ENCODE results near the gene MCM10. TPM values are rescaled to one million over a fixed set of nuclear protein-coding genes. Genes with fewer than 3 reads are reported as not detected.

The MCM10 gene
- total and polyA plus RNA-seq, 9 of the 15 experiments (the other 6 are each of a cell fraction or from before 2014, with no cell fraction given): 10.4 to 68.1 (median 48.0) TPM

Small RNA genes lying within 50 kb of the gene (small RNA-seq; reads per million reads assigned to genes)
- gene RNU6-6P: not detected

Other genes with a start within 250 kb of the MCM10 start
- gene CCDC3, start 159.8 kb upstream of the MCM10 start, total RNA-seq (2014; rRNA removed): not detected in 2 replicates
- not detected in 2 replicates for gene CCDC3, start 159.8 kb upstream of the MCM10 start, total RNA-seq (2014; rRNA removed; fragmentation: Illumina TruSeq; extraction: Trizol)
- gene CCDC3, start 159.8 kb upstream of the MCM10 start, total RNA-seq (2015; rRNA removed; fragmentation: Illumina TruSeq; extraction: Trizol): not detected in 2 replicates
- gene CCDC3, start 159.8 kb upstream of the MCM10 start, total RNA-seq (2021): 0.04 TPM in 1 of 2 replicates, not detected in the other
- not detected in 2 replicates for gene CCDC3, start 159.8 kb upstream of the MCM10 start, polyA plus RNA-seq (2011; rRNA removed)
- not detected in 2 replicates for gene CCDC3, start 159.8 kb upstream of the MCM10 start, polyA plus RNA-seq (2014; fragmentation: Illumina TruSeq; extraction: Trizol)
- gene CCDC3, start 159.8 kb upstream of the MCM10 start, polyA plus RNA-seq (2014; fragmentation: Nextera tagmentation; extraction: Ambion mirVana): not detected
- not detected in 2 replicates for gene CCDC3, start 159.8 kb upstream of the MCM10 start, polyA plus RNA-seq (2014; rRNA removed)
- 5.8 and 6.0 TPM in 2 replicates for gene OPTN, start 61.4 kb upstream of the MCM10 start, total RNA-seq (2014; rRNA removed)
- gene OPTN, start 61.4 kb upstream of the MCM10 start, total RNA-seq (2014; rRNA removed; fragmentation: Illumina TruSeq; extraction: Trizol): 4.7 and 4.8 TPM in 2 replicates
- gene OPTN, start 61.4 kb upstream of the MCM10 start, total RNA-seq (2015; rRNA removed; fragmentation: Illumina TruSeq; extraction: Trizol): 3.0 and 3.4 TPM in 2 replicates
- 5.3 and 6.8 TPM in 2 replicates for gene OPTN, start 61.4 kb upstream of the MCM10 start, total RNA-seq (2021)
- gene OPTN, start 61.4 kb upstream of the MCM10 start, polyA plus RNA-seq (2011; rRNA removed): 4.6 and 5.0 TPM in 2 replicates
- gene OPTN, start 61.4 kb upstream of the MCM10 start, polyA plus RNA-seq (2014; fragmentation: Illumina TruSeq; extraction: Trizol): 5.2 and 5.3 TPM in 2 replicates
- gene OPTN, start 61.4 kb upstream of the MCM10 start, polyA plus RNA-seq (2014; fragmentation: Nextera tagmentation; extraction: Ambion mirVana): 1 to 10 TPM; 2.2 to 2.4 TPM
- gene OPTN, start 61.4 kb upstream of the MCM10 start, polyA plus RNA-seq (2014; rRNA removed): 4.1 and 5.1 TPM in 2 replicates
- gene UCMA, start 72.8 kb downstream of the MCM10 start, total RNA-seq (2014; rRNA removed): not detected in 2 replicates
- gene UCMA, start 72.8 kb downstream of the MCM10 start, total RNA-seq (2014; rRNA removed; fragmentation: Illumina TruSeq; extraction: Trizol): not detected in 2 replicates
- gene UCMA, start 72.8 kb downstream of the MCM10 start, total RNA-seq (2015; rRNA removed; fragmentation: Illumina TruSeq; extraction: Trizol): not detected in 2 replicates
- not detected in 2 replicates for gene UCMA, start 72.8 kb downstream of the MCM10 start, total RNA-seq (2021)
- not detected in 2 replicates for gene UCMA, start 72.8 kb downstream of the MCM10 start, polyA plus RNA-seq (2011; rRNA removed)
- not detected in 2 replicates for gene UCMA, start 72.8 kb downstream of the MCM10 start, polyA plus RNA-seq (2014; fragmentation: Illumina TruSeq; extraction: Trizol)
- not detected for gene UCMA, start 72.8 kb downstream of the MCM10 start, polyA plus RNA-seq (2014; fragmentation: Nextera tagmentation; extraction: Ambion mirVana)
- gene UCMA, start 72.8 kb downstream of the MCM10 start, polyA plus RNA-seq (2014; rRNA removed): not detected in 2 replicates
- gene PHYH, start 138.5 kb downstream of the MCM10 start, total RNA-seq (2014; rRNA removed): 3.7 and 3.8 TPM in 2 replicates
- 4.0 and 4.4 TPM in 2 replicates for gene PHYH, start 138.5 kb downstream of the MCM10 start, total RNA-seq (2014; rRNA removed; fragmentation: Illumina TruSeq; extraction: Trizol)
- gene PHYH, start 138.5 kb downstream of the MCM10 start, total RNA-seq (2015; rRNA removed; fragmentation: Illumina TruSeq; extraction: Trizol): 5.4 and 6.1 TPM in 2 replicates
- 4.9 and 5.2 TPM in 2 replicates for gene PHYH, start 138.5 kb downstream of the MCM10 start, total RNA-seq (2021)
- 5.7 and 6.1 TPM in 2 replicates for gene PHYH, start 138.5 kb downstream of the MCM10 start, polyA plus RNA-seq (2011; rRNA removed)
- 5.8 and 6.5 TPM in 2 replicates for gene PHYH, start 138.5 kb downstream of the MCM10 start, polyA plus RNA-seq (2014; fragmentation: Illumina TruSeq; extraction: Trizol)
- 1 to 10 TPM; 6.3 to 6.9 TPM for gene PHYH, start 138.5 kb downstream of the MCM10 start, polyA plus RNA-seq (2014; fragmentation: Nextera tagmentation; extraction: Ambion mirVana)
- gene PHYH, start 138.5 kb downstream of the MCM10 start, polyA plus RNA-seq (2014; rRNA removed): 4.2 and 6.2 TPM in 2 replicates
- gene SEPHS1, start 186.7 kb downstream of the MCM10 start, total RNA-seq (2014; rRNA removed): 35.5 and 35.7 TPM in 2 replicates
- 41.8 and 51.1 TPM in 2 replicates for gene SEPHS1, start 186.7 kb downstream of the MCM10 start, total RNA-seq (2014; rRNA removed; fragmentation: Illumina TruSeq; extraction: Trizol)
- gene SEPHS1, start 186.7 kb downstream of the MCM10 start, total RNA-seq (2015; rRNA removed; fragmentation: Illumina TruSeq; extraction: Trizol): 40.9 TPM in 2 replicates
- gene SEPHS1, start 186.7 kb downstream of the MCM10 start, total RNA-seq (2021): 39.9 and 45.3 TPM in 2 replicates
- 63.4 and 82.8 TPM in 2 replicates for gene SEPHS1, start 186.7 kb downstream of the MCM10 start, polyA plus RNA-seq (2011; rRNA removed)
- 79.9 and 83.2 TPM in 2 replicates for gene SEPHS1, start 186.7 kb downstream of the MCM10 start, polyA plus RNA-seq (2014; fragmentation: Illumina TruSeq; extraction: Trizol)
- gene SEPHS1, start 186.7 kb downstream of the MCM10 start, polyA plus RNA-seq (2014; fragmentation: Nextera tagmentation; extraction: Ambion mirVana): 10 to 100 TPM; 14.7 to 15.9 TPM
- gene SEPHS1, start 186.7 kb downstream of the MCM10 start, polyA plus RNA-seq (2014; rRNA removed): 48.3 and 48.5 TPM in 2 replicates

Data from K562 (cell line).